Measurements from ENCODE around the gene KCTD8. TPM values are rescaled to one million over a fixed set of nuclear protein-coding genes. Genes with fewer than 3 reads are reported as not detected.

Gene KCTD8
- total RNA-seq, 1 experiment from 2014 or later, result 1.1 TPM

- H3K4ac ChIP-seq (ENCODE audit: low read depth, low read length), result no peak overlapping the region
- no peak overlapping the region for H3K23ac ChIP-seq (ENCODE audit: insufficient read length, low read depth, low read length)
- H3K4me1 ChIP-seq (ENCODE audit: insufficient read depth, low read length), result no peaks in the 10 kb centered on the region
- Mint-ChIP-seq H3K9me3 (no peaks in the 10 kb centered on the region; a peak in 2 of 5 replicates), H3K27me3 (ENCODE audit: low read depth) (no peaks in the 10 kb centered on the region), H3K4me3 (no peak overlapping the region), H3K4me1 (no peaks in the 10 kb centered on the region), H3K36me3 (ENCODE audit: insufficient read depth in 1 of 3, low read depth in 3 of 3) (no peaks in the 10 kb centered on the region; a peak in 2 of 7 replicates), H3K27ac (no peak overlapping the region)
- H2AK5ac ChIP-seq (ENCODE audit: insufficient read length, low read length), result no peak overlapping the region
- no peak overlapping the region for H2BK12ac ChIP-seq (ENCODE audit: insufficient read length, low read depth, low read length)
- WGBS (ENCODE audit: extremely low coverage, insufficient read length, low lambda C conversion rate), result no CpG with 5 or more reads among the region's 1 CpG
- H3K27me3 ChIP-seq (ENCODE audit: insufficient read depth, low read length), result no peaks in the 10 kb centered on the region
- H3K27ac ChIP-seq (ENCODE audit: insufficient read length, low read depth, low read length), result no peak overlapping the region
- no peak for DNase-seq
- no peak overlapping the region for H2BK20ac ChIP-seq (ENCODE audit: low read depth, low read length, poor library complexity, severe bottlenecking)
- no peak overlapping the region for H3K14ac ChIP-seq (ENCODE audit: insufficient read depth, low read length)
- H3K18ac ChIP-seq (ENCODE audit: insufficient read length, low read depth, low read length), result no peak overlapping the region
- H3K9me3 ChIP-seq (ENCODE audit: control insufficient read depth, low read depth, low read length), result no peaks in the 10 kb centered on the region
- H2BK15ac ChIP-seq (ENCODE audit: low read depth, low read length), result no peak overlapping the region
- no peak overlapping the region for H3K9ac ChIP-seq (ENCODE audit: extremely low read depth, insufficient read length, low read length)
- H3K56ac ChIP-seq (ENCODE audit: insufficient read length, low read depth, low read length), result no peak overlapping the region
- no peak overlapping the region for H3K4me2 ChIP-seq (ENCODE audit: insufficient read depth, insufficient read length, low read length)
- no peaks in the 10 kb centered on the region for H3K79me2 ChIP-seq (ENCODE audit: insufficient read depth, low read length)
- no peak overlapping the region for H3T11ph ChIP-seq (ENCODE audit: low read length)
- no peaks in the 10 kb centered on the region for H3K79me1 ChIP-seq (ENCODE audit: insufficient read depth, low read depth, low read length, poor library complexity, severe bottlenecking)
- no peak overlapping the region for H4K91ac ChIP-seq (ENCODE audit: insufficient read length, low read depth, low read length)
- no peak overlapping the region for H4K5ac ChIP-seq (ENCODE audit: insufficient read length, low read depth, low read length)
- no peak overlapping the region for H2AFZ ChIP-seq (ENCODE audit: low read length)
- no peak overlapping the region for H4K8ac ChIP-seq (replicated peaks; ENCODE audit: insufficient read length, low read depth, low read length)
- no peaks in the 10 kb centered on the region for H4K20me1 ChIP-seq (ENCODE audit: control insufficient read depth, insufficient read depth, insufficient read length)
- H2BK5ac ChIP-seq (ENCODE audit: insufficient read length, low read length), result no peak overlapping the region
- H3K23me2 ChIP-seq (ENCODE audit: insufficient read length, low read depth, low read length, poor library complexity, severe bottlenecking), result no peaks in the 10 kb centered on the region
- TF ChIP-seq CTCF (conservative IDR thresholded peaks at IDR 0.05), result no peak
- H2BK120ac ChIP-seq (ENCODE audit: low read depth, low read length, poor library complexity, severe bottlenecking), result no peak overlapping the region
Observed at GRCh38 chr4:44159991-44160390, 288.6 kb downstream of the KCTD8 start.

Measured in H9 (cell line).